IMR-90 (cell line): ENCODE measurements around the gene CFAP221. TPM values are rescaled to one million over a fixed set of nuclear protein-coding genes. Genes with fewer than 3 reads are reported as not detected.

Experiments used
- ATAC-seq: fragments of 200-7000 bp; cut with Tn5 transposase; 2 replicates; pipeline ENCODE4 v1.9.1; 2020; ENCODE audit warnings: low read depth, mild to moderate bottlenecking, moderate library complexity
- BruUV-seq: library from RNA; stranded (reverse); fragments of 400-500 nt; replicated peaks from 2 replicates; lab custom pipeline; 2021; lab: Mats Ljungman, UMichigan
- CTCF ChIA-PET: fragments of 300-600 bp; formaldehyde crosslinking; extraction: SDS; loops from one replicate; lab custom pipeline; 2021; ENCODE audit warnings: antibody characterized with exemption; lab: Yijun Ruan, JAX
- POLR2A ChIA-PET: fragments of 300-600 bp; sonication (Branson Sonifier 250); formaldehyde crosslinking; loops from one replicate; lab custom pipeline; 2022; ENCODE audit warnings: antibody characterized with exemption; ENCODE audit not compliant: unreplicated experiment; lab: Charles Lee
- DNase-seq: peaks from one replicate; pipeline ENCODE4 v3.0.0; 2013
- H2AFZ ChIP-seq: replicated peaks from 2 replicates; pipeline ENCODE3; 2013; ENCODE audit warnings: low read length, mild to moderate bottlenecking; ENCODE audit not compliant: poor library complexity
- H2AK5ac ChIP-seq: 2 replicates; pipeline ENCODE4 v1.6.1; 2013; ENCODE audit warnings: low read depth, low read length, inconsistent platforms
- H2AK9ac ChIP-seq: replicated peaks from 2 replicates; pipeline ENCODE3; 2013; ENCODE audit warnings: mild to moderate bottlenecking, low read depth, low read length, moderate library complexity; ENCODE audit not compliant: poor library complexity
- H2BK120ac ChIP-seq: 2 replicates; pipeline ENCODE4 v1.6.1; 2013; ENCODE audit warnings: low read depth, low read length, inconsistent platforms
- H2BK15ac ChIP-seq: 3 replicates; pipeline ENCODE4 v1.6.1; 2013; ENCODE audit warnings: low read depth, low read length, inconsistent platforms
- H2BK20ac ChIP-seq: 2 replicates; pipeline ENCODE4 v1.6.1; 2013; ENCODE audit warnings: low read depth, mild to moderate bottlenecking, inconsistent platforms, low read length, moderate library complexity
- H2BK5ac ChIP-seq: 2 replicates; pipeline ENCODE4 v1.6.1; 2013; ENCODE audit warnings: mild to moderate bottlenecking, low read depth, low read length, inconsistent platforms; ENCODE audit not compliant: poor library complexity, severe bottlenecking
- H3K14ac ChIP-seq: replicated peaks from 2 replicates; pipeline ENCODE4 v1.6.1; 2013; ENCODE audit warnings: low read depth, low read length, inconsistent platforms
- H3K18ac ChIP-seq: 2 replicates; pipeline ENCODE4 v1.6.1; 2013; ENCODE audit warnings: low read depth, low read length, control low read depth
- H3K23ac ChIP-seq: 2 replicates; pipeline ENCODE4 v1.6.1; 2013; ENCODE audit warnings: low read depth, low read length, inconsistent platforms
- H3K27ac ChIP-seq: 2 replicates; pipeline ENCODE4 v1.5.1; 2013; ENCODE audit warnings: mild to moderate bottlenecking, control low read depth, low read length; ENCODE audit not compliant: insufficient read depth
- H3K27me3 ChIP-seq: 2 replicates; pipeline ENCODE4 v1.6.1; 2013; ENCODE audit warnings: low read length; ENCODE audit not compliant: control insufficient read depth, insufficient read depth
- H3K36me3 ChIP-seq: 2 replicates; pipeline ENCODE4 v1.6.1; 2013; ENCODE audit warnings: low read length, mixed read lengths; ENCODE audit not compliant: control insufficient read depth, insufficient read depth
- H3K4ac ChIP-seq: 2 replicates; pipeline ENCODE4 v1.6.1; 2013; ENCODE audit warnings: low read depth, low read length, inconsistent platforms
- H3K4me1 ChIP-seq: 2 replicates; pipeline ENCODE4 v1.6.1; 2013; ENCODE audit warnings: low read length, mixed read lengths; ENCODE audit not compliant: control insufficient read depth, insufficient read depth
- H3K4me2 ChIP-seq: 2 replicates; pipeline ENCODE4 v1.6.1; 2013; ENCODE audit warnings: low read depth, mild to moderate bottlenecking, control low read depth, low read length, moderate library complexity
- H3K4me3 ChIP-seq: 2 replicates; pipeline ENCODE4 v1.5.1; 2013; ENCODE audit warnings: low read depth, mild to moderate bottlenecking, control low read depth, low read length, moderate library complexity; ENCODE audit not compliant: insufficient read depth
- H3K56ac ChIP-seq: 2 replicates; pipeline ENCODE4 v1.6.1; 2013; ENCODE audit warnings: low read length, inconsistent platforms; ENCODE audit not compliant: insufficient read depth; ENCODE audit errors: extremely low read depth
- H3K79me1 ChIP-seq, 2 experiments: 2 replicates each; pipeline ENCODE4 v1.6.1; 2013; ENCODE audit warnings: low read length in 2 of 2, inconsistent platforms in 1 of 2, low read depth in 1 of 2
- H3K9ac ChIP-seq: 2 replicates; pipeline ENCODE4 v1.6.1; 2013; ENCODE audit warnings: low read depth, low read length, control low read depth
- H3K9me1 ChIP-seq: 2 replicates; pipeline ENCODE4 v1.6.1; 2013; ENCODE audit warnings: low read length, inconsistent platforms; ENCODE audit not compliant: insufficient read depth
- H3K9me3 ChIP-seq: 2 replicates; pipeline ENCODE4 v1.6.1; 2013; ENCODE audit warnings: low read length; ENCODE audit not compliant: control insufficient read depth, insufficient read depth
- H4K20me1 ChIP-seq: 2 replicates; pipeline ENCODE4 v1.6.1; 2013; ENCODE audit warnings: low read length, inconsistent platforms; ENCODE audit not compliant: insufficient read depth
- H4K5ac ChIP-seq: 2 replicates; pipeline ENCODE4 v1.6.1; 2013; ENCODE audit warnings: mild to moderate bottlenecking, low read depth, low read length, control low read depth
- H4K8ac ChIP-seq, 2 experiments: 2 replicates each; pipeline ENCODE4 v1.6.1; 2013; ENCODE audit warnings: low read depth in 2 of 2, low read length in 2 of 2, control low read depth in 1 of 2, inconsistent platforms in 1 of 2
- H4K91ac ChIP-seq: 2 replicates; pipeline ENCODE4 v1.6.1; 2013; ENCODE audit warnings: low read depth, low read length, inconsistent platforms; ENCODE audit not compliant: insufficient read depth
- CHD1 ChIP-seq: IDR thresholded peaks from 2 replicates; pipeline ENCODE4 v1.6.1; 2012; ENCODE audit warnings: low read depth, low read length, improper control_type of control experiment
- CTCF ChIP-seq: conservative IDR thresholded peaks from 2 replicates; pipeline ENCODE4 v1.5.1; 2012; ENCODE audit warnings: mild to moderate bottlenecking, low read depth, low read length, improper control_type of control experiment
- MAFK ChIP-seq: IDR thresholded peaks from 2 replicates; pipeline ENCODE4 v1.6.1; 2012; ENCODE audit warnings: low read depth, low read length, improper control_type of control experiment
- RCOR1 ChIP-seq: IDR thresholded peaks from 2 replicates; pipeline ENCODE4 v1.6.1; 2012; ENCODE audit warnings: mild to moderate bottlenecking, low read length, improper control_type of control experiment; ENCODE audit not compliant: insufficient replicate concordance
- RFX5 ChIP-seq: IDR thresholded peaks from 2 replicates; pipeline ENCODE4 v1.8.0; 2012; ENCODE audit warnings: low read depth, mild to moderate bottlenecking, low read length, moderate library complexity
- SMC3 ChIP-seq: fragments of 150-350 bp; IDR thresholded peaks from 2 replicates; pipeline ENCODE4 v1.6.1; 2016; ENCODE audit warnings: low read depth, mild to moderate bottlenecking, antibody characterized with exemption, low read length, moderate library complexity
- WGBS, 2 experiments: methylation state at CpG; one replicate each; pipeline versions ENCODE4 v1.1.5 to v1.1.7; 2013; ENCODE audit warnings: missing lambda C conversion rate in 2 of 2; ENCODE audit not compliant: insufficient read length in 1 of 2; ENCODE audit errors: extremely low coverage in 2 of 2; 5-methylcytosine and 5-hydroxymethylcytosine counted together
- dilution Hi-C: fragments of 300-500 bp; cut with HindIII; formaldehyde crosslinking; loops from one replicate; pipeline ENCODE4 v1.14.3; 2018; ENCODE audit warnings: low sequenced_read_pairs; ENCODE audit not compliant: unreplicated experiment
- in situ Hi-C: fragments of 300-500 bp; cut with MboI; formaldehyde crosslinking; loops from 3 replicates; pipeline ENCODE4 v1.14.3; 2019; ENCODE audit warnings: low sequenced_read_pairs, inconsistent platforms, mixed read lengths
- intact Hi-C: fragments of 100-400 bp; cut with micrococcal nuclease; formaldehyde crosslinking; loops from 2 replicates; pipeline ENCODE4 v1.10.0; 2022
- polyA plus RNA-seq, 3 experiments: library from polyadenylated mRNA; depleted of rRNA; stranded (reverse); fragments of >200 nt; gene quantifications; 2 replicates each; pipeline ENCODE4 v1.2.3, GENCODE V29; 2012; ENCODE audit warnings: low replicate concordance in 1 of 3
- total RNA-seq: library from RNA; depleted of rRNA; stranded (reverse); fragments of >200 nt; gene quantifications from 2 replicates; pipeline ENCODE4 v1.2.3, GENCODE V29; 2012
- TF ChIP-seq, protein P1 (sequence below): fragments of 150-350 bp; IDR thresholded peaks from 2 replicates; pipeline ENCODE4 v1.6.1; 2016; ENCODE audit warnings: low read depth, mild to moderate bottlenecking, low read length, moderate library complexity, borderline replicate concordance

Gene CFAP221
- total and polyA plus RNA-seq, 2 of the 4 experiments (the other 2 are of a cell fraction), result not detected

DNA sequence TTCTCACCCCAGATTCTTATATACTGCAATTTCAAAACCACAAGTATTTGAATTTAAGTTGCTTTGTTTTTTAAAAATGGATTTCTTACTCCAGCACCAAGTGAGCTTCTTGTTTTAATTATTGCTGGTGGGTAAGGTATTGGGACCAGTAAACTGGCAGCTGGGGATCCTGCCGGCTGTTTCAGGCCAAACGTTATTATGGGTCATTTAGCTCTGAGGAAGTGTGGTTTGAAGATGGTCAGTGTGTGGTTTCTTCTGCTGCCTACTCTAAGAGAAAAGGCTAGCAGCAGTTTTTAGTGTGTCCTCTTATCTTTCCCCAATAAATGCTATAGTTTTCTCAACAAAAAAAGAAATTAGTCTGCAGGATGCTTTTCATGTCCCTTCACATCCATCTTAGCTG lies 30.6 kb downstream of the CFAP221 start:
- no peak overlapping the region for H4K8ac ChIP-seq
- H3K9me1 ChIP-seq, result no peaks in the 10 kb centered on the region
- dilution Hi-C loops (no loop called here), intact Hi-C loops (no loop called here), in situ Hi-C loops (no loop called here)
- H3K4ac ChIP-seq, result no peak overlapping the region
- no peak overlapping the region for H3K18ac ChIP-seq
- no peak overlapping the region for H2AK5ac ChIP-seq
- no peak overlapping the region for H3K9ac ChIP-seq
- H2AFZ ChIP-seq, result no peak overlapping the region
- H3K23ac ChIP-seq, result no peak overlapping the region
- no peak overlapping the region for H3K4me3 ChIP-seq
- H2BK120ac ChIP-seq, result no peak overlapping the region
- H3K4me2 ChIP-seq, result no peak overlapping the region
- DNase-seq (no peak), ATAC-seq (no peak)
- H4K20me1 ChIP-seq, result no peaks in the 10 kb centered on the region
- no peak for TF ChIP-seq CTCF
- TF ChIP-seq CHD1, result no peak
- no peak for TF ChIP-seq RCOR1
- no peak for TF ChIP-seq MAFK
- TF ChIP-seq SMC3, result no peak
- TF ChIP-seq, protein P1, sequence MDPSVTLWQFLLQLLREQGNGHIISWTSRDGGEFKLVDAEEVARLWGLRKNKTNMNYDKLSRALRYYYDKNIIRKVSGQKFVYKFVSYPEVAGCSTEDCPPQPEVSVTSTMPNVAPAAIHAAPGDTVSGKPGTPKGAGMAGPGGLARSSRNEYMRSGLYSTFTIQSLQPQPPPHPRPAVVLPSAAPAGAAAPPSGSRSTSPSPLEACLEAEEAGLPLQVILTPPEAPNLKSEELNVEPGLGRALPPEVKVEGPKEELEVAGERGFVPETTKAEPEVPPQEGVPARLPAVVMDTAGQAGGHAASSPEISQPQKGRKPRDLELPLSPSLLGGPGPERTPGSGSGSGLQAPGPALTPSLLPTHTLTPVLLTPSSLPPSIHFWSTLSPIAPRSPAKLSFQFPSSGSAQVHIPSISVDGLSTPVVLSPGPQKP, result no peak
- TF ChIP-seq RFX5, result no peak
- no peaks in the 10 kb centered on the region for H3K36me3 ChIP-seq
- no peak overlapping the region for H3K14ac ChIP-seq
- no peaks in the 10 kb centered on the region for H3K79me1 ChIP-seq
- H3K4me1 ChIP-seq, result no peaks in the 10 kb centered on the region
- POLR2A ChIA-PET, result no interaction called here
- no CpG with 5 or more reads among the region's 2 CpGs for WGBS, 2 experiments
- H2BK5ac ChIP-seq, result no peak overlapping the region
- no peak overlapping the region for H4K91ac ChIP-seq
- CTCF ChIA-PET, result no interaction called here
- H3K27me3 ChIP-seq, result no peaks in the 10 kb centered on the region
- H2BK20ac ChIP-seq, result no peak overlapping the region
- no peak overlapping the region for H2AK9ac ChIP-seq
- H4K5ac ChIP-seq, result no peak overlapping the region
- H2BK15ac ChIP-seq, result no peak overlapping the region
- no peak overlapping the region for H3K56ac ChIP-seq
- BruUV-seq, result no TSS peak
- no peaks in the 10 kb centered on the region for H3K9me3 ChIP-seq
- H3K27ac ChIP-seq, result no peak overlapping the region
